ENCODE measurements around the gene SNCA.

Gene SNCA

GRCh38 chr4:89773805-89774204, 63.2 kb downstream of the SNCA start (continued):
- no peak for TF ChIP-seq ATF2 (tag by site-specific recombination; IDR thresholded peaks at IDR 0.05; ENCODE audit: low read depth)
- no peak for TF ChIP-seq ZNF23 (tag by site-specific recombination; IDR thresholded peaks at IDR 0.05; ENCODE audit: borderline replicate concordance)
- TF ChIP-seq ZFHX2 (tag by site-specific recombination; conservative IDR thresholded peaks at IDR 0.05) = no peak
- no peak for TF ChIP-seq ZNF24 (tag by site-specific recombination; IDR thresholded peaks at IDR 0.05)
- no peak for TF ChIP-seq ZNF302 (tag by site-specific recombination; IDR thresholded peaks at IDR 0.05; ENCODE audit: low read depth)
- TF ChIP-seq ZNF19 (tag by site-specific recombination; IDR thresholded peaks at IDR 0.05; ENCODE audit: low read depth) = no peak
- TF ChIP-seq ZNF704 (tag by site-specific recombination; IDR thresholded peaks at IDR 0.05) = no peak
- no peak for TF ChIP-seq PRDM4 (tag by site-specific recombination; IDR thresholded peaks at IDR 0.05)

GRCh38 chr4:89769856-89770255, 67.1 kb downstream of the SNCA start:
- Histone ChIP-seq H3K27ac (ENCODE audit: extremely low read depth, low read depth, low read length) (no peak overlapping the region), H3K9me3 (ENCODE audit: control insufficient read depth, insufficient read depth, low read depth, low read length) (no peaks in the 10 kb centered on the region), H3K4me3 (ENCODE audit: low read depth, low read length) (no peak overlapping the region), H3K4me1 (ENCODE audit: control insufficient read depth, insufficient read depth, low read length) (no peaks in the 10 kb centered on the region), H3K36me3 (ENCODE audit: control insufficient read depth in 2 of 2, insufficient read depth in 1 of 2, low read length in 2 of 2) (no peaks in the 10 kb centered on the region)
- POLR2A ChIA-PET = no interaction called here
- CTCF ChIA-PET = no interaction called here
- TF ChIP-seq ZNF654 (tag by site-specific recombination; IDR thresholded peaks at IDR 0.05; ENCODE audit: low read depth) (no peak), ZBTB21 (tag by site-specific recombination; IDR thresholded peaks at IDR 0.05) (no peak), ZXDB (tag by site-specific recombination; IDR thresholded peaks at IDR 0.05) (no peak), ZNF26 (tag by site-specific recombination; IDR thresholded peaks at IDR 0.05) (no peak), ZBTB10 (tag by site-specific recombination; IDR thresholded peaks at IDR 0.05) (no peak), ZNF148 (tag by site-specific recombination; IDR thresholded peaks at IDR 0.05; ENCODE audit: borderline replicate concordance) (no peak), ZNF2 (tag by site-specific recombination; IDR thresholded peaks at IDR 0.05) (no peak), ZNF280D (tag by site-specific recombination; IDR thresholded peaks at IDR 0.05) (no peak), ZNF626 (tag by site-specific recombination; IDR thresholded peaks at IDR 0.05) (no peak), AEBP2 (tag by site-specific recombination; IDR thresholded peaks at IDR 0.05; ENCODE audit: borderline replicate concordance) (no peak), ZNF214 (tag by site-specific recombination; IDR thresholded peaks at IDR 0.05; ENCODE audit: borderline replicate concordance) (no peak), ZNF529 (tag by site-specific recombination; IDR thresholded peaks at IDR 0.05; ENCODE audit: insufficient replicate concordance) (no peak)

All from HEK293 (cell line).